HepG2 (cell line): ENCODE data around the gene PSMC3IP. TPM values are rescaled to one million over a fixed set of nuclear protein-coding genes. Genes with fewer than 3 reads are reported as not detected.

ENCODE experiments used
- AGO1 ChIP-seq: fragments of 200-400 bp; formaldehyde crosslinking; IDR thresholded peaks from 2 replicates; pipeline ENCODE4 v1.6.1; 2017; ENCODE audit warnings: mild to moderate bottlenecking, low read depth, low read length, moderate library complexity; ENCODE audit not compliant: poor library complexity, severe bottlenecking
- AHR ChIP-seq: IDR thresholded peaks from 2 replicates; pipeline ENCODE4 v1.6.1; 2018; ENCODE audit warnings: missing genetic modification reagents, missing compliant biosample characterization
- EEA1 ChIP-seq: sonication (generic); formaldehyde crosslinking; IDR thresholded peaks from 2 replicates; pipeline ENCODE4 v1.5.1; 2020; ENCODE audit warnings: mild to moderate bottlenecking, missing genetic modification reagents, borderline replicate concordance
- HNRNPL ChIP-seq: fragments of 200-400 bp; formaldehyde crosslinking; IDR thresholded peaks from 2 replicates; pipeline ENCODE4 v1.6.1; 2017; ENCODE audit warnings: mild to moderate bottlenecking, low read depth, low read length
- PBX3 ChIP-seq: sonication (generic); formaldehyde crosslinking; IDR thresholded peaks from 2 replicates; pipeline ENCODE4 v1.8.1; 2023; ENCODE audit warnings: missing genetic modification reagents, inconsistent platforms, borderline replicate concordance
- RAD51 ChIP-seq: fragments of 450-650 bp; IDR thresholded peaks from 2 replicates; pipeline ENCODE4 v1.6.1; 2016; ENCODE audit warnings: borderline replicate concordance
- TCF7L2 ChIP-seq: IDR thresholded peaks from 2 replicates; pipeline ENCODE4 v1.6.1; 2011; ENCODE audit warnings: mild to moderate bottlenecking, low read depth, low read length, moderate library complexity
- TFDP2 ChIP-seq: sonication (generic); formaldehyde crosslinking; IDR thresholded peaks from 2 replicates; pipeline ENCODE4 v1.4.0; 2020; ENCODE audit warnings: missing genetic modification reagents
- ZBTB10 ChIP-seq: sonication (generic); formaldehyde crosslinking; IDR thresholded peaks from 2 replicates; pipeline ENCODE4 v1.4.0; 2020; ENCODE audit warnings: missing genetic modification reagents, borderline replicate concordance
- ZFP91 ChIP-seq: sonication (generic); formaldehyde crosslinking; IDR thresholded peaks from 2 replicates; pipeline ENCODE4 v1.9.0; 2022; ENCODE audit warnings: missing genetic modification reagents, mild to moderate bottlenecking, borderline replicate concordance
- ZNF530 ChIP-seq: sonication (generic); formaldehyde crosslinking; IDR thresholded peaks from 2 replicates; pipeline ENCODE4 v1.5.0; 2020; ENCODE audit warnings: low read depth, mild to moderate bottlenecking, missing genetic modification reagents
- ZNF724P ChIP-seq: sonication (generic); formaldehyde crosslinking; IDR thresholded peaks from 2 replicates; pipeline ENCODE4 v1.8.0; 2022; ENCODE audit warnings: missing genetic modification reagents, borderline replicate concordance
- polyA plus RNA-seq, 8 experiments: library from polyadenylated mRNA; depleted of rRNA in 3 of 8; stranded (reverse) in 7 of 8; unstranded in 1 of 8; fragments of >200 nt; fragmentation: Illumina TruSeq in 4 of 8; extraction: Trizol in 4 of 8; gene quantifications; 2 replicates each; pipeline versions ENCODE4 v1.2.1 to v1.2.3, GENCODE V29; 2011 to 2016; ENCODE audit warnings: low read depth in 4 of 8, missing spikeins in 1 of 8, mixed read lengths in 1 of 8; ENCODE audit not compliant: insufficient read depth in 1 of 8
- total RNA-seq, 5 experiments: library from RNA; depleted of rRNA; stranded (reverse); fragments of >200 nt; fragmentation: Illumina TruSeq; extraction: Trizol; gene quantifications; 2 replicates each; pipeline ENCODE4 v1.2.3, GENCODE V29; 2016; ENCODE audit warnings: low read depth in 1 of 5
- TF ChIP-seq, protein P1 (sequence below): sonication (generic); formaldehyde crosslinking; IDR thresholded peaks from 2 replicates; pipeline ENCODE4 v1.9.0; 2022; ENCODE audit warnings: low read depth, missing genetic modification reagents
- TF ChIP-seq, protein P2 (sequence below): sonication (generic); formaldehyde crosslinking; IDR thresholded peaks from 2 replicates; pipeline ENCODE4 v1.4.0; 2020; ENCODE audit warnings: missing genetic modification reagents, low read depth, mild to moderate bottlenecking, borderline replicate concordance
- TF ChIP-seq, protein P3 (sequence below): sonication (generic); formaldehyde crosslinking; IDR thresholded peaks from 2 replicates; pipeline ENCODE4 v1.5.0; 2020; ENCODE audit warnings: mild to moderate bottlenecking, missing genetic modification reagents

The PSMC3IP gene
- total and polyA plus RNA-seq, 2 of the 13 experiments (the other 11 are each of a cell fraction or from before 2014, with no cell fraction given) = 6.5 to 22.4 TPM

GRCh38 chr17:42562388-42563142 is 15.0 kb downstream of the PSMC3IP start (continued):
- TF ChIP-seq, protein P1, sequence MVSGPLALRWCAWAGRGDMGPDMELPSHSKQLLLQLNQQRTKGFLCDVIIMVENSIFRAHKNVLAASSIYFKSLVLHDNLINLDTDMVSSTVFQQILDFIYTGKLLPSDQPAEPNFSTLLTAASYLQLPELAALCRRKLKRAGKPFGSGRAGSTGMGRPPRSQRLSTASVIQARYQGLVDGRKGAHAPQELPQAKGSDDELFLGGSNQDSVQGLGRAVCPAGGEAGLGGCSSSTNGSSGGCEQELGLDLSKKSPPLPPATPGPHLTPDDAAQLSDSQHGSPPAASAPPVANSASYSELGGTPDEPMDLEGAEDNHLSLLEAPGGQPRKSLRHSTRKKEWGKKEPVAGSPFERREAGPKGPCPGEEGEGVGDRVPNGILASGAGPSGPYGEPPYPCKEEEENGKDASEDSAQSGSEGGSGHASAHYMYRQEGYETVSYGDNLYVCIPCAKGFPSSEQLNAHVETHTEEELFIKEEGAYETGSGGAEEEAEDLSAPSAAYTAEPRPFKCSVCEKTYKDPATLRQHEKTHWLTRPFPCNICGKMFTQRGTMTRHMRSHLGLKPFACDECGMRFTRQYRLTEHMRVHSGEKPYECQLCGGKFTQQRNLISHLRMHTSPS = no peak; the same call in 1 of the 2 replicates
- TF ChIP-seq ZNF530 (CRISPR knock-in tag) = no peak
- TF ChIP-seq AGO1 = peak; percentile 73
- peak; percentile 81; the same call in 1 of the 2 replicates for TF ChIP-seq AHR
- no peak for TF ChIP-seq PBX3 (CRISPR knock-in tag)
- TF ChIP-seq ZBTB10 (CRISPR knock-in tag) = 0 out of 2 replicates have a peak, but pooled peaks have one; percentile 38
- TF ChIP-seq HNRNPL = peak; percentile 35; the same call in 1 of the 2 replicates
- TF ChIP-seq RAD51 = no peak
- TF ChIP-seq TFDP2 = no peak
- peak; percentile 89; the same call in 1 of the 2 replicates for TF ChIP-seq ZNF724P (CRISPR knock-in tag)
- TF ChIP-seq, protein P2, sequence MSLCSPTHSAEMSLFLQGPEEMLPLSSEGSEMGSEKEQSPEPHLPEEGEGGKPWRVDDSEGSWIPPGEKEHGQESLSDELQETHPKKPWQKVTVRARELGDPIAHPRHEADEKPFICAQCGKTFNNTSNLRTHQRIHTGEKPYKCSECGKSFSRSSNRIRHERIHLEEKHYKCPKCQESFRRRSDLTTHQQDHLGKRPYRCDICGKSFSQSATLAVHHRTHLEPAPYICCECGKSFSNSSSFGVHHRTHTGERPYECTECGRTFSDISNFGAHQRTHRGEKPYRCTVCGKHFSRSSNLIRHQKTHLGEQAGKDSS (CRISPR knock-in tag) = no peak
- no peak for TF ChIP-seq EEA1 (CRISPR knock-in tag)
- TF ChIP-seq ZFP91 (CRISPR knock-in tag) = no peak; the same call in 1 of the 2 replicates
- TF ChIP-seq, protein P3, sequence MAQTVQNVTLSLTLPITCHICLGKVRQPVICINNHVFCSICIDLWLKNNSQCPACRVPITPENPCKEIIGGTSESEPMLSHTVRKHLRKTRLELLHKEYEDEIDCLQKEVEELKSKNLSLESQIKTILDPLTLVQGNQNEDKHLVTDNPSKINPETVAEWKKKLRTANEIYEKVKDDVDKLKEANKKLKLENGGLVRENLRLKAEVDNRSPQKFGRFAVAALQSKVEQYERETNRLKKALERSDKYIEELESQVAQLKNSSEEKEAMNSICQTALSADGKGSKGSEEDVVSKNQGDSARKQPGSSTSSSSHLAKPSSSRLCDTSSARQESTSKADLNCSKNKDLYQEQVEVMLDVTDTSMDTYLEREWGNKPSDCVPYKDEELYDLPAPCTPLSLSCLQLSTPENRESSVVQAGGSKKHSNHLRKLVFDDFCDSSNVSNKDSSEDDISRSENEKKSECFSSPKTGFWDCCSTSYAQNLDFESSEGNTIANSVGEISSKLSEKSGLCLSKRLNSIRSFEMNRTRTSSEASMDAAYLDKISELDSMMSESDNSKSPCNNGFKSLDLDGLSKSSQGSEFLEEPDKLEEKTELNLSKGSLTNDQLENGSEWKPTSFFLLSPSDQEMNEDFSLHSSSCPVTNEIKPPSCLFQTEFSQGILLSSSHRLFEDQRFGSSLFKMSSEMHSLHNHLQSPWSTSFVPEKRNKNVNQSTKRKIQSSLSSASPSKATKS (CRISPR knock-in tag) = 0 out of 2 replicates have a peak, but pooled peaks have one; percentile 78
- no peak for TF ChIP-seq TCF7L2
